Adrenal gland (tissue), 19 donors: Measurements from ENCODE around the gene IL36G. TPM values are rescaled to one million over a fixed set of nuclear protein-coding genes. Genes with fewer than 3 reads are reported as not detected.
"Not testable (repeated sequence)": the region's sequence is repeated elsewhere in the genome, so short reads cannot be mapped to it uniquely, and the experiment has no call there.

Source experiments
- DNase-seq, 7 donors: peaks; one replicate each; pipeline ENCODE4 v3.0.0-alpha.2; 2019 to 2020
- H3K27ac ChIP-seq, 5 donors: fragments of 200-600 bp; sonication (generic) in 4 of 5; 1 replicate in 3 of 5; 2 replicates in 2 of 5; pipeline versions ENCODE4 v1.5.1 to v1.8.0; 2016 to 2020; ENCODE audit warnings: mild to moderate bottlenecking in 1 of 5
- H3K27me3 ChIP-seq: fragments of 200-600 bp; 2 replicates; pipeline ENCODE4 v1.8.0; 2021
- H3K36me3 ChIP-seq, 2 donors: fragments of 200-600 bp; replicated peaks in 1 of 2; 1 replicate in 1 of 2; 2 replicates in 1 of 2; pipeline versions ENCODE4 v1.5.1 to v1.8.0; 2018 to 2022
- H3K4me1 ChIP-seq, 2 donors: fragments of 200-600 bp; replicated peaks in 1 of 2; 1 replicate in 1 of 2; 2 replicates in 1 of 2; pipeline versions ENCODE4 v1.5.1 to v1.8.0; 2018 to 2021
- H3K4me3 ChIP-seq, 4 donors: fragments of 200-600 bp; sonication (generic) in 3 of 4; one replicate each; pipeline ENCODE4 v1.5.1; 2016 to 2018
- H3K9me3 ChIP-seq, 3 donors: fragments of 200-600 bp; sonication (generic) in 1 of 3; replicated peaks in 1 of 3; 1 replicate in 2 of 3; 2 replicates in 1 of 3; pipeline versions ENCODE4 v1.5.1 to v1.8.0; 2016 to 2021
- CTCF ChIP-seq, 6 experiments: fragments of 450-650 bp in 4 of 6; fragments of 200-600 bp in 2 of 6; sonication (generic) in 1 of 6; IDR thresholded peaks; 1 replicate in 5 of 6; 2 replicates in 1 of 6; pipeline versions ENCODE4 v1.5.1 to v1.8.0; 2016 to 2021; ENCODE audit warnings: antibody characterized with exemption in 6 of 6, mild to moderate bottlenecking in 2 of 6, moderate library complexity in 1 of 6
- POLR2A ChIP-seq, 2 donors: fragments of 450-650 bp; IDR thresholded peaks; one replicate each; pipeline ENCODE4 v1.6.1; 2017; ENCODE audit warnings: antibody characterized with exemption in 2 of 2, mild to moderate bottlenecking in 2 of 2, moderate library complexity in 1 of 2
- WGBS, 4 donors: extraction: QIAGEN DNeasy Blood & Tissue Kit in 2 of 4; methylation state at CpG; one replicate each; pipeline versions ENCODE4 v1.1.5 to v1.1.7; 2013 to 2017; 5-methylcytosine and 5-hydroxymethylcytosine counted together
- intact Hi-C, 2 donors: fragments of 100-400 bp; cut with DNase I; formaldehyde crosslinking; loops; one replicate each; pipeline versions ENCODE4 v1.14.1 to v1.15.0; 2022 to 2023
- long read RNA-seq, 10 donors: library from polyadenylated mRNA in 3 of 10; unstranded in 2 of 10; stranded (forward) in 1 of 10; transcript quantifications; one replicate each; pipeline ENCODE4 v2.0.0 and lab custom pipeline, GENCODE V29; 2021 to 2026
- polyA plus RNA-seq, 3 donors: library from polyadenylated mRNA; stranded (reverse); fragments of 200-250 nt in 2 of 3; fragments of 350-450 nt in 1 of 3; fragmentation: Illumina TruSeq in 1 of 3; extraction: RNeasy Lipid Tissue Mini Kit (QIAGEN cat#74804) in 1 of 3; gene quantifications; one replicate each; pipeline ENCODE4 v1.2.3, GENCODE V29; 2013 to 2014
- total RNA-seq, 9 donors: library from RNA; depleted of rRNA in 4 of 9; stranded (reverse); fragments of >200 nt in 4 of 9; fragments of 120-200 nt in 1 of 9; fragmentation: NEBNext Ultra II Directional in 1 of 9; extraction: Animal tissue kit (Norgen Biotek cat#: 25700) in 1 of 9; gene quantifications; one replicate each; pipeline versions ENCODE4 v1.1.0 to v1.2.4, GENCODE V29; 2013 to 2023
- donor health status: healthy with polysubstance abuse.
- donor health status: Bipolar disorder and iron deficiency.
- donor health status: DM: yes; HTN: yes; CAD: no.
- donor health status: DM: no; HTN: no; CAD: no.
- donor health status: DM: no; HTN: no; CAD: no.
- donor health status: DM: yes; HTN: yes; CAD: no.

The IL36G gene
- under 1 TPM in 1 of 9 donors, not detected in 8; 0.28 TPM for total RNA-seq
- polyA plus RNA-seq: not detected
- long read RNA-seq, donor 1: 0 reads
- long read RNA-seq, donor 2, partial matches to known transcripts: 0 of 1 reads
- long read RNA-seq, donor 2, other reads (novel, unspliced or antisense): 0 of 1 reads
- long read RNA-seq, donor 3: 0 reads
- long read RNA-seq, donor 4: 0 reads
- long read RNA-seq, donor 5: 0 reads
- long read RNA-seq, donor 6: 0 reads
- long read RNA-seq, donor 7: 0 reads
- long read RNA-seq, donor 8: 0 reads
- long read RNA-seq, donor 9: 0 reads
- long read RNA-seq, donor 10: 0 reads

- DNase-seq: no peak
- Histone ChIP-seq H3K27ac (no peak within 1 kb of the TSS), H3K27me3 (peaks cover 6% of the 10 kb centered on the region), H3K9me3 (no peaks in the 10 kb centered on the region), H3K36me3 (no peaks in the 10 kb centered on the region), H3K4me1 (no peaks in the 10 kb centered on the region), H3K4me3 (no peak within 1 kb of the TSS)
- 62 to 81% (median 71%) methylated on average over 6 to 7 of the region's 7 CpGs for WGBS, 4 donors
- intact Hi-C loops: no loop called here
- no peak for TF ChIP-seq POLR2A (IDR thresholded peaks at IDR 0.05)
- TF ChIP-seq CTCF (IDR thresholded peaks at IDR 0.05): no peak
Measured at GRCh38 chr2:112977559-112978056, at the start of gene IL36G. Gene IL36G (plus strand): TSS chr2:112978006. CDS start chr2:112978639, 633 bp downstream.

GRCh38 chr2:112933261-112933660, 44.5 kb upstream of the IL36G start:
- H3K4me3 ChIP-seq: no peak overlapping the region
- intact Hi-C loops: loop anchor here in 1 of 2 donors (10.0 kb wide), 1 partner anchor 178 kb away; no protein-coding TSS in a partner anchor
- 86 to 94% (median 91%) methylated on average over 8 to 12 of the region's 12 CpGs for WGBS, 4 donors
- H3K27ac ChIP-seq: no peak overlapping the region
- no peaks in the 10 kb centered on the region for H3K9me3 ChIP-seq
- no peaks in the 10 kb centered on the region for H3K36me3 ChIP-seq
- no peaks in the 10 kb centered on the region for H3K4me1 ChIP-seq
- no peaks in the 10 kb centered on the region for H3K27me3 ChIP-seq
- TF ChIP-seq CTCF (IDR thresholded peaks at IDR 0.05): no peak
- TF ChIP-seq POLR2A (IDR thresholded peaks at IDR 0.05): no peak
- DNase-seq: no peak

GRCh38 chr2:112934117-112934516, 43.7 kb upstream of the IL36G start:
- not testable (repeated sequence) for H3K9me3 ChIP-seq, DNase-seq, H3K27ac ChIP-seq, H3K4me1 ChIP-seq, H3K36me3 ChIP-seq, H3K27me3 ChIP-seq, H3K4me3 ChIP-seq
- intact Hi-C loops: loop anchor here in 1 of 2 donors (10.0 kb wide), 1 partner anchor 179 kb away; no protein-coding TSS in a partner anchor
- 0 to 40% (median 27%) methylated on average over 2 of the region's 2 CpGs for WGBS, 4 donors

- H3K9me3 ChIP-seq: no peaks in the 10 kb centered on the region
- intact Hi-C loops: loop anchor here in 1 of 2 donors (10.0 kb wide), 1 partner anchor 182 kb away; no protein-coding TSS in a partner anchor
- no peak overlapping the region for H3K4me3 ChIP-seq
- H3K4me1 ChIP-seq: no peaks in the 10 kb centered on the region
- 68 to 83% (median 77%) methylated on average over 2 of the region's 2 CpGs for WGBS, 4 donors
- TF ChIP-seq CTCF (IDR thresholded peaks at IDR 0.05) (no peak), POLR2A (IDR thresholded peaks at IDR 0.05) (no peak)
- H3K27me3 ChIP-seq: peaks cover under 1% of the 10 kb centered on the region
- H3K36me3 ChIP-seq: no peaks in the 10 kb centered on the region
- DNase-seq: no peak
- H3K27ac ChIP-seq: no peak overlapping the region
Measured at GRCh38 chr2:112936927-112937232, 40.9 kb upstream of the IL36G start.

- 63 to 76% (median 75%) methylated on average over 5 of the region's 5 CpGs for WGBS, 4 donors
- TF ChIP-seq CTCF (IDR thresholded peaks at IDR 0.05): no peak
- TF ChIP-seq POLR2A (IDR thresholded peaks at IDR 0.05): no peak
- intact Hi-C loops: loop anchor here in 1 of 2 donors (10.0 kb wide), 1 partner anchor 184 kb away; no protein-coding TSS in a partner anchor
Measured at GRCh38 chr2:112938904-112939303, 38.9 kb upstream of the IL36G start.

More at GRCh38 chr2:112938904-112939303, 38.9 kb upstream of the IL36G start:
- no peaks in the 10 kb centered on the region for H3K9me3 ChIP-seq
- no peak for DNase-seq
- peaks cover 3% of the 10 kb centered on the region for H3K27me3 ChIP-seq
- no peak overlapping the region for H3K27ac ChIP-seq
- H3K4me1 ChIP-seq: no peaks in the 10 kb centered on the region
- H3K4me3 ChIP-seq: no peak overlapping the region
- no peaks in the 10 kb centered on the region for H3K36me3 ChIP-seq
